Loucy (cell line): ENCODE results near the gene LRRC28.

Experiments used
- H2AFZ ChIP-seq: fragments of 200-600 bp; sonication (generic); 2 replicates; pipeline ENCODE4 v1.6.0; 2016; ENCODE audit warnings: antibody characterized with exemption, mild to moderate bottlenecking, low read length, moderate library complexity
- H3F3A ChIP-seq: fragments of 200-600 bp; 2 replicates; pipeline ENCODE4 v1.6.0; 2016; ENCODE audit warnings: antibody characterized with exemption, low read depth, mild to moderate bottlenecking
- H3K27me3 ChIP-seq: fragments of 200-600 bp; sonication (generic); 2 replicates; pipeline ENCODE4 v1.6.1; 2014; ENCODE audit warnings: low read length, mild to moderate bottlenecking; ENCODE audit not compliant: insufficient read depth, poor library complexity, severe bottlenecking
- H3K36me3 ChIP-seq: fragments of 200-600 bp; sonication (generic); 2 replicates; pipeline ENCODE4 v1.6.1; 2016; ENCODE audit warnings: low read length; ENCODE audit not compliant: insufficient read depth
- H3K4me1 ChIP-seq: fragments of 200-600 bp; sonication (generic); 2 replicates; pipeline ENCODE4 v1.5.1; 2014; ENCODE audit warnings: low read length, mild to moderate bottlenecking; ENCODE audit not compliant: insufficient read depth, poor library complexity, severe bottlenecking
- H3K4me2 ChIP-seq: fragments of 200-600 bp; sonication (generic); 2 replicates; pipeline ENCODE4 v1.6.0; 2014; ENCODE audit warnings: antibody characterized with exemption, low read length, low read depth, mild to moderate bottlenecking; ENCODE audit not compliant: poor library complexity, severe bottlenecking
- H3K4me3 ChIP-seq: fragments of 200-600 bp; sonication (generic); 2 replicates; pipeline ENCODE4 v1.5.1; 2014; ENCODE audit warnings: low read length, mild to moderate bottlenecking, mixed read lengths; ENCODE audit not compliant: poor library complexity, severe bottlenecking
- H3K79me2 ChIP-seq: fragments of 200-600 bp; sonication (generic); 2 replicates; pipeline ENCODE4 v1.6.1; 2014; ENCODE audit warnings: low read length; ENCODE audit not compliant: insufficient read depth
- H3K9ac ChIP-seq: fragments of 200-600 bp; sonication (generic); 2 replicates; pipeline ENCODE4 v1.6.0; 2014; ENCODE audit warnings: mild to moderate bottlenecking, low read depth, low read length, moderate library complexity; ENCODE audit not compliant: poor library complexity, severe bottlenecking
- H3K9me2 ChIP-seq: fragments of 200-600 bp; sonication (generic); replicated peaks from 2 replicates; pipeline ENCODE4 v1.6.1; 2016; ENCODE audit warnings: low read depth, low read length, mixed read lengths
- H3K9me3 ChIP-seq: fragments of 200-600 bp; sonication (generic); 2 replicates; pipeline ENCODE4 v1.6.1; 2014; ENCODE audit warnings: mild to moderate bottlenecking, antibody characterized with exemption, low read length, low read depth; ENCODE audit not compliant: insufficient read depth
- H4K20me1 ChIP-seq: fragments of 200-600 bp; sonication (generic); 2 replicates; pipeline ENCODE4 v1.6.0; 2014; ENCODE audit warnings: antibody characterized with exemption, low read length, mild to moderate bottlenecking; ENCODE audit not compliant: insufficient read depth, poor library complexity, severe bottlenecking
- EZH2phosphoT487 ChIP-seq: fragments of 200-600 bp; IDR thresholded peaks from 2 replicates; pipeline ENCODE4 v1.6.1; 2018; ENCODE audit warnings: antibody characterized with exemption, mild to moderate bottlenecking, moderate library complexity, borderline replicate concordance
- TF ChIP-seq, protein P1 (sequence below): fragments of 200-600 bp; sonication (generic); conservative IDR thresholded peaks from 2 replicates; pipeline ENCODE4 v1.5.1; 2014; ENCODE audit warnings: mild to moderate bottlenecking, antibody characterized with exemption, low read length

The LRRC28 gene

DNA sequence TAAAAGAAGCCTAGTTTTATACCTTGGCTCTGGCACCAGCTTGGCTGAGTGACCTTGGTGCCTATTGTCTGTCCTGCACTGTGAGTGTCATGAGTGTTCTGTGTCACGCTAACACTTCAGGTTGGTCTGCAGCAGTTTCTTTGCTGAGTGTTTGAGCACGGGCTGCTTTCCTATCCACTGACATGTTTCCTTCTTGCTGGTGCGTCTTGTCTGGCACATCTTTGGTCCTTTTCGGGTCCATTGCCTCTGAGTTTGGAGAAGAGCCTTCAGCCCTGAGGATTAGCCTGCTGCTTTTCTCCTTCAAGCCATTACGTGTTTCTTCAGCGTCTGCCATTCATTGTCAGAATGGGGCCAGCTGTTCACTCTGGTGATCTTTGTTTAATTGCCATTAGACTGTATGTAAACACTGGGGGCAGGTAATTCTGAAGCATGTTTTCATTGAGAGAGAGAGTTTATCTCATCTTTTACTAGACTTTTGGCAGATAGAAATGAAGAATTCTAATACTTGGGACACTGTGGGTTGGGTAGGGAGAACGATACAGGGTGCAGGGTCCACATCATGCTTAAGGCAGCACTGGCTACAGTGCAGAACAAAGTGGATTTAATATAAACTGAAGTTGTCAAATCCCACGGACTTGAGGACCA is 55.5 kb downstream of the LRRC28 start:
- H3K4me2 ChIP-seq: no peak overlapping the region
- H2AFZ ChIP-seq: 0 out of 2 replicates have a peak overlapping the region, but pooled peaks have one; percentile 5
- H3K4me3 ChIP-seq: no peak overlapping the region

DNA sequence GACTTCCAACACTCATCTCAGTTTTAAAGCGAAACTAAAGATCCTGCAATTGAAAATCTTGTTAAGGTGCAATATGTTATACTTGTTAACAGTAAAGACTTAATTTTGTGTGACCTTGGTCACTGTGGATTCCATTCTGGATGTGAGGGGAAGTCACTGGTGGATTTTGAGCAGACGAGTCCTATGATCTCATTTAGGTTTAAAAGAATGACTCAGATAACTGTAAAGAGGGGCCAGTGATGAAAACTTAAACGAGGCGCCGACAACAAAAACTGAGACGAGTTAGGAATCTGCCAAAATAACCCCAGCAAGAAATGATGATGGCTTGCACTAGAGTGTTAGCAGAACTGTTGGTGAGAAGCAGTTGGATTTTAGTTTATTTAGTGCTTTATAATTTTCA is 56.5 kb downstream of the LRRC28 start:
- Histone ChIP-seq H3K4me1 (no peaks in the 10 kb centered on the region), H3K4me2 (no peak overlapping the region), H3F3A (no peaks in the 10 kb centered on the region), H4K20me1 (no peaks in the 10 kb centered on the region), H3K9ac (no peak overlapping the region), H3K36me3 (peaks cover 3% of the 10 kb centered on the region; the same call in 1 of the 2 replicates), H3K9me3 (peaks cover 3% of the 10 kb centered on the region), H3K4me3 (no peak overlapping the region), H3K9me2 (no peaks in the 10 kb centered on the region), H3K27me3 (no peaks in the 10 kb centered on the region), H3K79me2 (no peaks in the 10 kb centered on the region), H2AFZ (peak overlapping the region; percentile 9; the same call in 1 of the 2 replicates)
- TF ChIP-seq EZH2phosphoT487: no peak
- TF ChIP-seq, protein P1, sequence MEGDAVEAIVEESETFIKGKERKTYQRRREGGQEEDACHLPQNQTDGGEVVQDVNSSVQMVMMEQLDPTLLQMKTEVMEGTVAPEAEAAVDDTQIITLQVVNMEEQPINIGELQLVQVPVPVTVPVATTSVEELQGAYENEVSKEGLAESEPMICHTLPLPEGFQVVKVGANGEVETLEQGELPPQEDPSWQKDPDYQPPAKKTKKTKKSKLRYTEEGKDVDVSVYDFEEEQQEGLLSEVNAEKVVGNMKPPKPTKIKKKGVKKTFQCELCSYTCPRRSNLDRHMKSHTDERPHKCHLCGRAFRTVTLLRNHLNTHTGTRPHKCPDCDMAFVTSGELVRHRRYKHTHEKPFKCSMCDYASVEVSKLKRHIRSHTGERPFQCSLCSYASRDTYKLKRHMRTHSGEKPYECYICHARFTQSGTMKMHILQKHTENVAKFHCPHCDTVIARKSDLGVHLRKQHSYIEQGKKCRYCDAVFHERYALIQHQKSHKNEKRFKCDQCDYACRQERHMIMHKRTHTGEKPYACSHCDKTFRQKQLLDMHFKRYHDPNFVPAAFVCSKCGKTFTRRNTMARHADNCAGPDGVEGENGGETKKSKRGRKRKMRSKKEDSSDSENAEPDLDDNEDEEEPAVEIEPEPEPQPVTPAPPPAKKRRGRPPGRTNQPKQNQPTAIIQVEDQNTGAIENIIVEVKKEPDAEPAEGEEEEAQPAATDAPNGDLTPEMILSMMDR: no peak

More for the DNA sequence above, 55.5 kb downstream of the LRRC28 start:
- Histone ChIP-seq H3K36me3 (no peaks in the 10 kb centered on the region), H3K9me3 (no peaks in the 10 kb centered on the region), H3K4me1 (no peaks in the 10 kb centered on the region), H3K9ac (no peak overlapping the region), H3K79me2 (no peaks in the 10 kb centered on the region), H3K27me3 (no peaks in the 10 kb centered on the region), H3F3A (no peaks in the 10 kb centered on the region), H3K9me2 (no peaks in the 10 kb centered on the region), H4K20me1 (no peaks in the 10 kb centered on the region)
- TF ChIP-seq EZH2phosphoT487: no peak
- TF ChIP-seq, protein P1: no peak

DNA sequence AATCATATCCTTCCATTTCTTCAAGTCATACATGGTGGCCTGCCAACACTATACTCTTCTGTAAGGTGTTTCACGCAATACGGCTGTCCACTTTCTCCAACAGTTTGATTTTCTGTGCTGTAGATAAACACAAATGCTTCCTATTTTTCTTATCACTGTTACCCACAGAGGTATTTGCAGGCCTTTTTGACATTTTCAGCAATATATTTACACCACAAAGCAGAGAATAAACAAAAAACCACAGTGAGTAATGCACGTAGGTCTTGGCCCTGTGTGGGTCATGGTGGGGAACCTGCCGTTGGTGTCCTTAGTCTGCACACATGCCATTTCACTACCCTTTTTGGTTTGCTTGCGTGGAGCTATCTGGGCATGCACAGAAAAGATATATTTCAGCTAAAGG is 59.5 kb downstream of the LRRC28 start:
- no peaks in the 10 kb centered on the region for H3K79me2 ChIP-seq
- no peaks in the 10 kb centered on the region for H3K4me1 ChIP-seq
- no peaks in the 10 kb centered on the region for H3F3A ChIP-seq
- H3K9ac ChIP-seq: no peak overlapping the region
- TF ChIP-seq, protein P1: no peak
- H3K4me2 ChIP-seq: no peak overlapping the region
- H4K20me1 ChIP-seq: no peaks in the 10 kb centered on the region
- H3K27me3 ChIP-seq: no peaks in the 10 kb centered on the region
- peaks cover 6% of the 10 kb centered on the region for H3K9me3 ChIP-seq
- peaks cover 4% of the 10 kb centered on the region; the same call in 1 of the 2 replicates for H3K36me3 ChIP-seq
- no peak overlapping the region for H3K4me3 ChIP-seq
- no peaks in the 10 kb centered on the region for H3K9me2 ChIP-seq
- no peak overlapping the region for H2AFZ ChIP-seq
